ENCODE measurements around the gene NAXE. TPM values are rescaled to one million over a fixed set of nuclear protein-coding genes. Genes with fewer than 3 reads are reported as not detected.

The NAXE gene
- total RNA-seq, 1 experiment from 2014 or later, result 96.6 TPM

DNA sequence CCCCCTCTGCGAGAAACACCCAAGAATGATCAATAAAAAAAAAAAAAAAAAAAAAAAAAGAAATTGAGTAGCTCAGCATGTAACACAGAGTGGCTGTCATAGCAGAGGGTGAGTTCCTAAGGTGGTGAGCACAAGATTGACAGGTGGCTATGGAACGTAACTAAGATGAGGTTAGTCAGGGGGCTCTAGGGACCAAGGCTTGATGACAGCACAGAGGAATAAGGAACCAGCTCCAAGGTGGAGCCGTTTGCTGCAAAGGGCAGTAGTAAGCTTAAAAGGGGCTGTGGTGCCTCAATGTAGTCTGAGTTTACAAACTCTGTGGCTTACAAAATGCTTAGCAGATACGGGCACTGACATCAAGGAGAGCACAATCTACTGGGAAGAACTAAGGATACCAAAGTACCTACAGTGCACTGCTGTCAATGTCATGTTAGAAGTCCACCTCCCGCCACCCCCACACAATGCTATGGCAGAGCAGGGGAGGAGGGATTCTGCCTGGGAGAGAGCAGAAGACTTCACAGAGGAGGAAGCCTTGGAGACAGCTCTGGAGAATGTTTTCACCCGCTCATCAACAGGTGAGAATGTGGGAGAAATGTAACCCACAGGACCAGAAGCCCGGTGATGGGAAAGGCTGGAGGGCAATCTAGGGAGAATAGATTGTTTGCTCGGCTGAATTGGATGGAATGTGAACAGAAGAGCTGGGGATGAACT is 32.3 kb upstream of the NAXE start:
- Histone ChIP-seq H4K20me1 (ENCODE audit: control insufficient read depth, insufficient read depth, insufficient read length) (no peaks in the 10 kb centered on the region), H3K4me2 (ENCODE audit: insufficient read depth, insufficient read length, low read length) (no peak overlapping the region), H2AFZ (ENCODE audit: low read length) (no peak overlapping the region), H3T11ph (ENCODE audit: low read length) (no peak overlapping the region), H3K4me1 (ENCODE audit: insufficient read depth, low read length) (no peaks in the 10 kb centered on the region), H3K27ac (ENCODE audit: insufficient read length, low read depth, low read length) (no peak overlapping the region), H3K23ac (ENCODE audit: insufficient read length, low read depth, low read length) (no peak overlapping the region), H3K4ac (ENCODE audit: low read depth, low read length) (no peak overlapping the region), H3K9me3 (ENCODE audit: control insufficient read depth, low read depth, low read length) (no peaks in the 10 kb centered on the region), H3K79me2 (ENCODE audit: insufficient read depth, low read length) (no peaks in the 10 kb centered on the region), H4K5ac (ENCODE audit: insufficient read length, low read depth, low read length) (no peak overlapping the region), H4K91ac (ENCODE audit: insufficient read length, low read depth, low read length) (no peak overlapping the region), H2BK15ac (ENCODE audit: low read depth, low read length) (no peak overlapping the region), H3K27me3 (ENCODE audit: insufficient read depth, low read length) (no peaks in the 10 kb centered on the region), H2BK120ac (ENCODE audit: low read depth, low read length, poor library complexity, severe bottlenecking) (no peak overlapping the region), H3K23me2 (ENCODE audit: insufficient read length, low read depth, low read length, poor library complexity, severe bottlenecking) (no peaks in the 10 kb centered on the region), H2BK20ac (ENCODE audit: low read depth, low read length, poor library complexity, severe bottlenecking) (no peak overlapping the region), H2BK12ac (ENCODE audit: insufficient read length, low read depth, low read length) (no peak overlapping the region), H3K9ac (ENCODE audit: extremely low read depth, insufficient read length, low read length) (no peak overlapping the region), H3K56ac (ENCODE audit: insufficient read length, low read depth, low read length) (no peak overlapping the region), H3K79me1 (ENCODE audit: insufficient read depth, low read depth, low read length, poor library complexity, severe bottlenecking) (no peaks in the 10 kb centered on the region), H2AK5ac (ENCODE audit: insufficient read length, low read length) (no peak overlapping the region), H3K14ac (ENCODE audit: insufficient read depth, low read length) (no peak overlapping the region), H2BK5ac (ENCODE audit: insufficient read length, low read length) (no peak overlapping the region), H3K18ac (ENCODE audit: insufficient read length, low read depth, low read length) (no peak overlapping the region), H4K8ac (replicated peaks; ENCODE audit: insufficient read length, low read depth, low read length) (no peak overlapping the region)
- TF ChIP-seq, protein P1, sequence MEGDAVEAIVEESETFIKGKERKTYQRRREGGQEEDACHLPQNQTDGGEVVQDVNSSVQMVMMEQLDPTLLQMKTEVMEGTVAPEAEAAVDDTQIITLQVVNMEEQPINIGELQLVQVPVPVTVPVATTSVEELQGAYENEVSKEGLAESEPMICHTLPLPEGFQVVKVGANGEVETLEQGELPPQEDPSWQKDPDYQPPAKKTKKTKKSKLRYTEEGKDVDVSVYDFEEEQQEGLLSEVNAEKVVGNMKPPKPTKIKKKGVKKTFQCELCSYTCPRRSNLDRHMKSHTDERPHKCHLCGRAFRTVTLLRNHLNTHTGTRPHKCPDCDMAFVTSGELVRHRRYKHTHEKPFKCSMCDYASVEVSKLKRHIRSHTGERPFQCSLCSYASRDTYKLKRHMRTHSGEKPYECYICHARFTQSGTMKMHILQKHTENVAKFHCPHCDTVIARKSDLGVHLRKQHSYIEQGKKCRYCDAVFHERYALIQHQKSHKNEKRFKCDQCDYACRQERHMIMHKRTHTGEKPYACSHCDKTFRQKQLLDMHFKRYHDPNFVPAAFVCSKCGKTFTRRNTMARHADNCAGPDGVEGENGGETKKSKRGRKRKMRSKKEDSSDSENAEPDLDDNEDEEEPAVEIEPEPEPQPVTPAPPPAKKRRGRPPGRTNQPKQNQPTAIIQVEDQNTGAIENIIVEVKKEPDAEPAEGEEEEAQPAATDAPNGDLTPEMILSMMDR (conservative IDR thresholded peaks at IDR 0.05), result no peak
- Mint-ChIP-seq H3K27me3 (ENCODE audit: low read depth) (no peaks in the 10 kb centered on the region), H3K9me3 (no peaks in the 10 kb centered on the region), H3K4me1 (no peaks in the 10 kb centered on the region), H3K4me3 (no peak overlapping the region), H3K27ac (no peak overlapping the region; a peak in 1 of 7 replicates), H3K36me3 (ENCODE audit: insufficient read depth in 1 of 3, low read depth in 3 of 3) (peaks cover 19 to 71% (median 61%) of the 10 kb centered on the region in 3 experiments; a peak in 6 of 7 replicates)
- no peak for DNase-seq
- WGBS (ENCODE audit: extremely low coverage, insufficient read length, low lambda C conversion rate), result no CpG with 5 or more reads among the region's 8 CpGs

All from H9 (cell line).